Heart left ventricle (tissue), 13 donors: ENCODE results near the gene KIAA1671.

ENCODE experiments used
- CTCF ChIP-seq, 12 donors: fragments of 200-600 bp; sonication (generic) in 4 of 12; IDR thresholded peaks; one replicate each; pipeline versions ENCODE4 v1.5.0 to v1.8.0; 2018 to 2022; ENCODE audit warnings: antibody characterized with exemption in 12 of 12, mild to moderate bottlenecking in 5 of 12
- POLR2A ChIP-seq, 2 donors: fragments of 450-650 bp; IDR thresholded peaks; one replicate each; pipeline ENCODE4 v1.6.1; 2017; ENCODE audit warnings: antibody characterized with exemption in 2 of 2, mild to moderate bottlenecking in 2 of 2, moderate library complexity in 2 of 2
- donor health status: ischemic (EF 13 %, LVEDD 7.1; RV severe dilation, severe dysfunction).
- donor health status: DM: no; HTN: yes; CAD: no.
- donor health status: DM: no; HTN: no; CAD: no.
- donor health status: ischemic (EF 25% LVEDD 6.9; RV normal size, moderate dysfunction).
- donor health status: ischemic (EF 25% LVEDD 5.7; RV mildly dilated, moderate dysfunction).
- donor health status: ischemic (EF 35%, LVEDD 5.7; RV mildly dilated, moderate dysfunction).
- donor health status: nonischemic (EF 11% LVEDD 7.7; RV severe dilation, severe dysfunction).
- donor health status: DM: yes; HTN: yes; CAD: no.
- donor health status: PGD.
- donor health status: ischemic (EF 29% LVEDD 5.4; RV normal size, mild dysfunction).
- donor health status: nonischemic (EF 23%, LVEDD 6.1; RV moderate dilation, normal function).

GRCh38 chr22:25111579-25112517 lies 159.3 kb downstream of the KIAA1671 start:
- TF ChIP-seq CTCF (IDR thresholded peaks at IDR 0.05) (peak in 1 of 12 donors; percentile 1), POLR2A (IDR thresholded peaks at IDR 0.05) (no peak)
